NCI-H2227 (cell line): Measurements from ENCODE around the gene IRX4.
"Not testable (repeated sequence)": the region's sequence is repeated elsewhere in the genome, so short reads cannot be mapped to it uniquely, and the experiment has no call there.

Experiments used
- DNase-seq: peaks from one replicate; lab custom pipeline; 2025; ENCODE audit not compliant: unreplicated experiment; lab: John Stamatoyannopoulos, UW

IRX4 gene

DNA sequence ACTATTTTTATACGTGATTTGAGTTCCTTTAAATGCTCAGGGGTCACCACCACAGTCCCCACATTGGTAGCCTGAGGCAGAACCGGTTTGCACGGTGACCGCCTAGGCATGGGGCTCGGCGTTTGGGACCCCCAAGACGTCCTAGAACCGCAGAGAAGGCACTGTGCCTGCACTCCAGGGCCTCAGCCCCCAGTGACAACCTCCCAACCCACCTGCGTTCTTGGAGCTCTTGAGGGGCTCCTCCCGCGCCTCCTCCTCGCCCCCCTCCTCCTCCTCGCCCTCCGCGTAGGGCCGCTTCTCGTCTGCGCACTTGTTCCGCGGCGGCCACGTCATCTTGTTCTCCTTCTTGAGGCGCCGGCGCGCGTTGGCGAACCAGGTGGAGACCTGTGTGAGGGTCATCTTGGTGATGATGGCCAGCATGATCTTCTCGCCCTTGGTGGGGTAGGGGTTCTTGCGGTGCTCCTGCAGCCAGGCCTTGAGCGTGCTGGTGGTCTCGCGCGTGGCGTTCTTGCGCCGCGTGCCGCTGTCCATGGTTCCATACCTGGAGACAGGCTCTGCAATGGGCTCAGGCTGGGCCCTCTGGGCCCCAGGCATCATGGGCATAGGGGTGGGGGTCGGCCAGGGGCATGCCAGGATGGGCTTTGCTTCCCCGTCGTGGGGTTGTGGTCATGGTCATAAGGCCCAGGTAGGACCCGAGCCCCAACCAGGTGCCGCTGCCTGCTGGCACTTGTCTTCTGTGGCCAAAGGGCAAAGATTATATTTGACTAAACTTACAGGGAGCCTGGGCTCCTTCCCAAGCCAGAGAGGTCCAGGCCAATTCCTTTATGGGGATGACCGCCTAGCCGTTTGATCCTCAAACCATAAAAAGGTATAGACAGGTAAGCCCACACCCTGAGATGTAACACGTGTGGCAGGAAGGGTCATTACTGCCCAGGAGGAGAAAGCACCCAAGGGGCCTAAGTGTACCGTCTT lies 3.1 kb downstream of the IRX4 start:
- no peak for DNase-seq

DNA sequence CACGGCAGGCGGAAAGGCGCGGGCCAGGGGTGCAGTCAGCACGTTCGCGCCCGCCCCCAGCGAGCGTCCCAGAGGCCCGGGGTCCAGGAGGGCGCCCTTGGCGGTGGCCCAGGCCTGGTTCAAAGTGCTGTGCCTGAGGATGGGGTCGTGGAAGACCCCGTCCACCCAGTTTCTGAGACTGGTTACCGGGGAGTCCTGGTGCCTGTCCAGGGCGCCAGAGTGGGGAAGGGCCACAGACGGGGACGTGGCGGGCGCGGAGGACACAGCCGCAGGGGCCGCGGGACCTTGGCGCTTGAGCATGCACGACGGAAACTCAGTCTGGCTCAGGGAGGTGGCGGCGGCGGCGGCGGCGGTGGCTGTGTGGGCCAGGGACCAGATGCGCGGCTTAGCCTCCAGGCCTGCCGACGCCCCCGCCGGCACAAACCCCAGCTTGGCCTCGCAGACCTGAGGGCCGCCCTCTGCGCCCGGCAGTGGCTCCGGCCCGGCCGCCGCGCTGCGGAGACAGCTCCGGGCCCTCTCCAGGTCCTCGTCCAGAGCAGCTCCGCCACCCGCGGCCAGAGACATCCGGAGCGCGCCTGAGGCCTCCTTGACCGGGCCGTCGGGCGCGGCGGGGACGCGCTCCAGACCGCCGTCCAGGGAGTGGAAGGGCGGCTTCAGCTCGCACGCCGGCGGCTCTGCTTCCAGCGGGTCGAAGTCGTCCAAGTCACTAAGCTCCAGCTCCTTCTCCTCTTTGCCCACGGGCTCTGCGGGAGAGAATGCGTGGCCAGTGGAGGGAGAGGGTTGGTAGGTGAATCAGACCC lies 4.5 kb downstream of the IRX4 start:
- no peak for DNase-seq

DNA sequence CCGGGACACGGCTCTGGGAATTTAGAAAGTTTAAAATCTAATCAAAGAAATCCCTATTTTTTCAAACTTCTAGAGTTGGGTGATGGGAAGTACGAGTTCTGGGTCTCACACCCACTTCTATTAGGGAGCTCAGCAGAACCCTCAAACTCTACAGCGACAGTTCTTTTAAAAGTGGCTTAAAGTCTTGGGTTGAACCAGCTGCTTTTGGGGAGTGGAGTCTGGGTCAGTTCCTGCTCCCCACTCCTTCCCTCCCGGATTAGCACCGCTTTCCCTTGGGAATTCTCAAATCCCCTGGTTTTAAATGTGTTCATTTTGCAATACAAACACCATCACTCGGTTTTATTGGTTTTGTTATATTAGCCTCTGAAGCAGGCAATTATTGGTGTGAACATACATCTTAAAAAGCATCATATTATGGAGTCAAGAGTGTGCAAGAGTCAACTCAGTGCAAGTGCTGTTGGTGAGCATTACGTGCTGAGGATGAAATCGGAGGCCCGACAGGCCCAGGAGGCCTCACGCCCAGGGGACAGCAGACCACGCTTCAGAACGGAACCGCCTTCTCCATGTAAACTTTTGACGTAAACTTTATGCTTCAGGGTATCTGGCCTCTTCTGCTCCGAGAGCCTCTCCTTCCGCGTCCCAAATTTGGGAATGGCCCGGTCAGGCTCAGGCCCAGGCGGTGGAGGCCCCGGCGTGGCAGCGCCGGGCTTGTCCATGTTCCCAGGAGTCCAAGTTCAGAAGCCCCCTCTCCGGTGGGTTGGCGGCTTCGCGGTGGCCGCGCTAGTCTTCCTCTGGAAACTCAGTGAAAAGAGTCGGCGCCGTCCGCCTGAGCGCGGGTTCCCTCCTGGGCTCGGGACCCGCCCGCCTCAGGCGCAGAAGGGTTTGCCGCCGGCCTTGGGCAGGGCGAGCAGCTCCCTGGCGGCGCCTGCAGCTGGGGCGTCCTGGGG lies 5.3 kb downstream of the IRX4 start:
- DNase-seq = no peak

DNA sequence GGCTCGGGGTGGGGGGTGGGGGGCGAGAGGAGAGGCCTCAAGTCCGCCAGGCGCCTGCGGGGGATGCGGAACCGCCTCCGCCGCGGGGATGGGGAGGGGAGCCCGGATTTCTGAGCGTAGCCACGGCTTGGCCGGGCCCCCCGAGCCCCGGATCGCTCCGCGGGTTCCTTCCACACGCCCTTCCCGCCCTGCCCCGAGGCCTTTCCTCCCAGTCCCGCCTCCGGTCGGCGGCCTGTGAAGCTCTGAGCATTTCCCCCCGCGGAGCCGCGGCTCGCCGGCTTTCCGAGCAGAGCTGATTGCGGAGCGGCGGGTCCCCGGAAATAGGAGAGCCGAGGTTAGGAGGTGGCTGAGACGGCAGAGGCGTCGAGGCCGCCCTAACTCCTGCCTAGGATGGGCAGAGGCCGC lies 6.1 kb downstream of the IRX4 start:
- DNase-seq = no peak

DNA sequence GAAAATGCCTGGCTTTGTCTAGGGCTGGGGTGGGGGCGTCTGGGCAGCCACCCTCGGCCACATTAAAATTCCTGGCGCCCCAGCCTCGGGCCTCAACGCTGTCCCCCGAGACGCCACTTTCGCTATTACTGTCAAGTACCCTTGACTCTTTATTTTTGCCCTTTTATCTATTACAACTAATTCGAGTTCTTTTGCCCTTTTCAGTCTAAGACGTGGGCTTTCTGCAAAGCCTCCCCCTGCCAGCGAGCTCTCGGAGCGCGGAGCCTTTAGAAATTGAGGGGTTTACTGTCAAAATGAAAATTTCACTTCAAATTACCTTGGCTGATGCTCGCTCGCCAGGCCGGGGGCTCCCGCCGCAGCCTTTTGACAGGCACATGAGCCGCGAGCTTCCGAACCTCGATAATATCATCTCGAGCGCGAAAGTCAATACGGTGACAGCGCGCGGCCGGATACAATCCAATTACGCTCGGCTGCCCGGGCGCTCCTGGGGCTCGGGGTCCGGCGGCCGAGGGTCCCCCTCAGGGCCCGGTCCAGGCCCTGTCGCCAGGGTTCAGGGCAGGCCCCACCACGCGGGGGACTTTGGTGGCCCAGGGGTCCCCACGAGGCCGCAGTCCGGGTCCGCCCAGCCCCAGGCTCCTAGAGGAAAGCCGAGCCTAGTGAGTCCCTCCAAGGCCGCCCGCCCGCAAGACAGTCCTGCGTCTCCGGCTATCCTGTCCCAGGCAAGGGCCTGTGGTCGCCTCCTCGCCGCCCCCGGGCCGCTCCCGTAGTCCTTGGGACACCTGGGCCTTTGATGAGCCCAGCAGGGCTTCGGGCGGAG lies 6.7 kb downstream of the IRX4 start:
- DNase-seq = no peak

DNA sequence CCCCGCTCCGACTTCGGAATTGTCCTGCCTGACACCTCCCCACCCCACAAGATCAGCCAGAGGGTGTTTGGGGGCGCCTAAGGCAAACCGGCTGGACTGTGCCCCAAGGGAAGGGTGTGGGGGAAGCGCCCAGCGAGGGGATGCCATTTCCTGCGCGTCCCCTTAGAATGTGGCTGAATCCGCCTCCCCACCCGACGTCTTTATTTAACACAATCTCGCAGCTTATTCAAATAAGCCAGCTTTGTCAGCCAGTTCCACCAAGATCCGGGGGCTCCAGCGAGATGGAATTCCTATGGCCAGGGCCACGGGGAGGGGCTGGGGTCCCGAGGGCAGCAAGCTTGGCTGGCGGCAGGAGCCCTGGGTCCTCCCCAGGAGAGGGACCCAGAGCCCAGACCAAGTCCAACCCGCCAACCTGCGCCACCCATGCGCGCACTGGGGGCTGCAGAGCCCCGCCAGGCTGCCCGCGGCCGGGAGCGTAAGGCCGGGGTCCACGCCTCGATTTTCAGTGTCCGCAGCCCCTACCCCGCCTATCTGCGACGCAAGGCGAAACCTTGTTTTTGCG lies 7.4 kb downstream of the IRX4 start:
- no peak for DNase-seq

DNA sequence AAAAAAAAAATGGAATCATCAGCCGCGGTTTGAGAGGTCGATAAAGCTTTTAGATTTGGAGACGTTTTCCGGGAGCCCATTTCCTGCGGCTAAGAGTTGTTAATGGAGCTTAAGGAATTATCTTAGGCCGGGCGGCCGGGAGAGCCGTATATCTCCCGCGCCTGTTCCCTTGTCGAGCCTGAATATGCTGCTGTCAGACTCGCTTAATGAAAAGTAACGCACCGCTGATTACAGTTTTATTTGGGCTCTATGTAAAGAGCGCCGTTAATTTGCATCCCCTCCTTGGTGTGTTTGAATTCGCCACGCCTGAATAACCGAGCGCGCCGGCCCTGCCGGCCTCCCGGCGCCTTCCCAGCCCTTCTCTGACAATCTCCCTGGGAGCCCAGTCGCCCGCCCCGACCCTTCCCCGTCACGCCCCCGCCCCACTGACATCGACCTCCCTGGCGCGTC lies 7.9 kb downstream of the IRX4 start:
- DNase-seq = no peak

DNA sequence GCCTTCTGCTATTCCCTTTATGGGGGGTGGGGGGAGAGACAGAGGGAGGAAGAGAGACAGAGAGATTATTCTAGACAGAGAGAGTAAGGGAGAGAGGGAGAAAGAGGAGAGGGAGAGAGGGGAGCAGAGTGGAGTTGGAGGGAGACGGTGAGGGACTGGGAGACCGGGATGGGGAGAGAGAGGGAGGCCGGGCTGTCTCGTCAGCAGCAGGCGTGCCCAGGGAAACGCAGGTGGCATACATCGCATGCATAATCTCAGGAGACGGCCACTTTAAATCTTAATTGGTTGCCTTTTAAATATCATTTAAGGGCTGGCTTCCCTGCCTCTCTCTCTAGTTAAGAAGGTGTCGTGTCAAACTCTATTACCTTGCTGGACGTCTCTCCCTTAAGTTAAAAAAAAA lies 8.4 kb downstream of the IRX4 start:
- DNase-seq = no peak

DNA sequence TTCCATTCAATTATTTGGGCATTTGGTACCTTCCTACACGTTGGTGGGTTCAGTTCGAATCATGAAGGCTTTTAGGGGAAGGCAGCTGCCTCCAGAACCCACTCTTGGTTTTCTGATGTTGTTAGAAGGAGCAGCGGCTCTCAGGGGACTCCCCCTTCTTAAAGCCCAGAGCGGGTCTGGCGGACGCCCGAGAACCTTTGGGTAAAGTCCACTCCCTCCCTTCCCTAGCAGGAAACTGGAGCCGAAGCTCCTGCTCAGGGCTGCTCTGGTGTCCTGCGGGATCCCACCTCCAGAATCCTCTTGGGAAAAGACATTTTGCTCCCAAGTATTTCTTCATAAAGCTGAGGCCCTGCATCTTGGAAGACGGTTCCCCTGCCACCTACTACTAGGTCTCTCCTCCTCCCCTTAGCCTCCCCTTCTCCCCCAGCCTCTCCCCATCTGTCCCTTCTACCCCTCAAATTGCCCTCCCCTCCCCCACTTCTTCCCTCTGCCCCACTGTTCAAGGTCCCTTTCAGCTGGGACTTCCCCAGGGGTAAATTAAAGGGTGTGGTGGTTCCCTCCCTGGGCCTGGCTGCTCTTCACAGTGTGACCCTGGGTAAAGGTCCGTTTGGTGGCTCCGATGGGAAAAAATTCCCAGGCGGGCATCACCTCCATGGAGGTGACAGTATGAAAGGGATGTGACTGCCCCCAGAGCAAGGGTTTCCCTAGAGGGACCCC lies 9.3 kb downstream of the IRX4 start:
- DNase-seq = no peak

DNA sequence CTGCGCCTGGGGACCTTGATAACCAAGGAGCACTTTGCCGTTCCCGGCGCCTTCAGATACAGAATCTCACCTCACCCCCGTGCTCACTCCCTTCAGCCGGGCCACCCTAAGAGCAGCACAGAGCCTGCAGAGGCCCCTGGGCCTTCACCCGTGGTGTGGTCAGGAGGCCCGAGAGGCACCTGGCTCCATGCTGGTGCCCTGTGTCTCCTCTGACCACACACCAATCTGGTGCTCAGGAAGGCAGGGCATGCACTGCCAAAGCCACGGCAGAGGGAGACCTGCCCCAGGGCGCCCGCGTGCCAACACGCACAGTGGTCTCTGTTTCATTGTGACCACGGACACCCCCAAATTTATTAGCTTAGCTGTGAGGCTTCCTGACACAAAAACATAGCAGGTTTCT lies 11.3 kb downstream of the IRX4 start:
- DNase-seq = no peak

DNA sequence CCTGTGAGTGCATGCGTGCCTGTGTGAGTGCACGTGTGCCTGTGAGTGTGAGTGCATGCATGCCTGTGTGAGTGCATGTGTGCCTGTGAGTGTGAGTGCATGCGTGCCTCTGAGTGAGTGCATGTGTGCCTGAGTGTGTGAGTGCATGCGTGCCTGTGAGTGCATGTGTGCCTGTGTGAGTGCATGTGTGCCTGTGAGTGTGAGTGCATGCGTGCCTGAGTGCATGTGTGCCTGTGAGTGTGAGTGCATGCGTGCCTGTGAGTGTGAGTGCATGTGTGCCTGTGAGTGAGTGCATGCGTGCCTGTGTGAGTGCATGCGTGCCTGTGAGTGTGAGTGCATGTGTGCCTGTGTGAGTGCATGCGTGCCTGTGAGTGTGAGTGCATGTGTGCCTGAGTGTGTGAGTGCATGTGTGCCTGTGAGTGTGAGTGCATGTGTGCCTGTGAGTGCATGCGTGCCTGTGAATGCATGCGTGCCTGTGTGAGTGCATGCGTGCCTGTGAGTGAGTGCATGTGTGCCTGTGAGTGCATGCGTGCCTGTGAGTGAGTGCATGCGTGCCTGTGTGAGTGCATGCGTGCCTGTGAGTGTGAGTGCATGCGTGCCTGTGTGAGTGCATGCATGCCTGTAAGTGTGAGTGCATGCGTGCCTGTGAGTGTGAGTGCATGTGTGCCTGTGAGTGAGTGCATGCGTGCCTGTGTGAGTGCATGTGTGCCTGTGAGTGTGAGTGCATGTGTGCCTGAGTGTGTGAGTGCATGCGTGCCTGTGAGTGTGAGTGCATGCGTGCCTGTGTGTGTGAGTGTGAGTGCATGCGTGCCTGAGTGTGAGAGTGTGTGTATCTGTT lies 12.1 kb downstream of the IRX4 start:
- DNase-seq = not testable (repeated sequence)

DNA sequence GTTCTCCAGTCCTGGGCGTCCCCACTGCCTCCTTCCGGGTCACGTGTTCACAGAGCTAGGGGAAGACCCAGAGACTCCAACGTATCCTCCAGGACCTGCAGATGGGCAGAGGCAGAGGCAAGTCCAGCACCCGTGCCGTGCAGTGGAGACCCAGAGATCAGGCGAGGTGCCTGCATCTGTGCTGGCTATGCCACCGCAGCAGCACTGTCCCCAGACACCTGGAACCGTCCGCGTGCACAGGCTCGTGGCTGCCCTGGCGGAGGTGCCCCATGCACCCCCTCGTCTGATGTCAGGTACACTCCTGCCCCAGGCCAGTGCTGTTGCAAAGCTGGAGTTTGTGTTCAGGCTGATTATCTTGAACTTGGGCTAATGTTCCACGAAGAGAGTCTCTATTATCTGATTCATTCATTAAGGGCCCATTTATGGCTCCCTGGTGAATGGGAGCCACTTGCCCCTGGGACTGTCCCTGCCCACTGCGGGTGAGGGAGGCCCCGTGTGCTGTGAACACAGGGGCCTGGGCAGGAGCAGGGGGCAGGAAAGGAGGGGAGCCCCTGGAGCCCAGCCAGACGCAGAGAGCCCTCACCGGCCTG lies 13.7 kb downstream of the IRX4 start:
- no peak for DNase-seq

DNA sequence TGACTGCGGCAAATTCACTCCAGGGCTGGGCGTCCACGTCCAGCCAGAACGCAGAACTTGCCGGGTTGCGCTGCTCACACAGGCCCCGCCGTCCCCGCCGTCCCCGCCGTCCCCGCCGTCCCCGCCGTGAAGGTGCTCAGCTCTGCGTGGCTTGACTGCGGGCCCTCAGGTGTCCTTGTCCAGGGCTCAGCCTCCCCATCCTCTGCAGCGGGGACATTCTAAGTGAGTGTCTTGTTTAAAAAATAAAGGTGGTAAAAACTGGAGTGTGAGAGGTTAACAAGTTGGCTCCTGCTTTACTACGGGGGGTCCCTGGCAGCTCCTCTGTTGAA lies 14.9 kb downstream of the IRX4 start:
- DNase-seq = no peak

DNA sequence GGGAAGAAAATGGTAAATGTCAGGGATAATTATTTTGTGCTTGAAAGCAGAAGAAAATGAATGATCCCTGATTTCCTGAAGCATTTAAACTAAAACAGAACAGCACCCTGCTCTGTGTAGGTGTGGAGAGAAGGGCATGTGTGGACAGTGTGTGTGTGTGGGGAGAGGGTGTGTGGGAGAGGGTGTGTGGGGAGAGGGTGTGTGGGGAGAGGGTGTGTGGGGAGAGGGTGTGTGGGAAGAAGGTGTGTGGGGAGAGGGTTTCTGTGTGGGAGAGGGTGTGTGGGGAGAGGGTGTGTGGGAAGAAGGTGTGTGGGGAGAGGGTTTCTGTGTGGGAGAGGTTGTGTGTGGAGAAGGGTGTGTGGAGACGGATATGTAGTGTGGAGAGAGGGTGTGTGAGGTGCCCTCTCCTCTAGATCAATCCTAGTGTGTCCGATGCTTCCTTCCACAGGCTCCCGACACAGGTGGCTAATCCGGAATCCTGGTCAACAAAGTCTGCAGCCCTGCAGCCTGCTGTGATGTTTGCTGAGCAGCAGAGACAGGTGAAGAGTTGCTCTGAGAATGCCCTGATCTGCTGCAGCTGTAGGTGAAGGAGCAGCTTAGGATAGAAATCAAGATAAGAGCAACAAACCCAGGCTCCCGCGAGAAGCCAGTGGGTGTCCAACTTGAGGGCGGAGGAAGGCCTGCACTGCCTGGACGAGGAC lies 15.5 kb downstream of the IRX4 start:
- no peak for DNase-seq

DNA sequence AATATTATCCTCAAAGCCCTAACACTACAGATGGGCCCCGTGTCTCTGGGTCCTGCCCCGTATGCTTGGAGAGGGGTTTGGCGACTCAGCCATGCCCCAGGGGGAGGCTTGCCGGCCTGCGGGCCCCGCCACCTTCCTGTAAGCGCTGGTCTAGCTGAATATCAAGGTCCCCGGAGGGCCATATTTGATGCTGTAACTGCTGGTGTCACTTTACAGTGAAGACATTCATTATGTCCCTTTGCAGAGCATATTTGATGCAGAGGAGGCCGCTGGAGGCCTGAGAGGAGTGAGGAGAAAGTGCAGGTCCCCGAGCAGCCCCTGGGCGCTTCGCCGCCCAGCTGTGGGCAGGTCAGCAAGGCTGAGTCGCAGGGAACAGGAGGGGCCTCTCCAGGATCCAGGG lies 16.8 kb downstream of the IRX4 start:
- no peak for DNase-seq

DNA sequence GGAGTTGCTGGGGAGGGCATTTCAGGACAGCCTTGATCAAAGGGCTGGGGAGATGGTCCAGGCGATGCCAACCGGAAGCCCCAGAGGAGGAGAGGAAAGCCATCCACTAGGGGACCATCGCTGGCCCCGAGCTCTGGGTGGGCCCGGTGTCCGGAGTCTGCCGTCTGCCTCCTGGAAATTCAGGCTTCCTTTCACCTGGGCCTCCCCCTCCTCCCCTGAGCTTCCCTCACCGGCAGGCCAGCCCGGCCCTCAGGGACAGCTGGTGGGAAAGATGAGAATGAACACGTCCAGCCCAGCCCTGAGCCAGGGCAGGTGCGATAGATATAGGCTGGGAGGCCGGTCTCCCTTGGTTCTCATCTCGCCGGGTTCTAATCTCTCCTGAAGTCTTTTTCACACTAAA lies 17.2 kb downstream of the IRX4 start:
- DNase-seq = no peak

DNA sequence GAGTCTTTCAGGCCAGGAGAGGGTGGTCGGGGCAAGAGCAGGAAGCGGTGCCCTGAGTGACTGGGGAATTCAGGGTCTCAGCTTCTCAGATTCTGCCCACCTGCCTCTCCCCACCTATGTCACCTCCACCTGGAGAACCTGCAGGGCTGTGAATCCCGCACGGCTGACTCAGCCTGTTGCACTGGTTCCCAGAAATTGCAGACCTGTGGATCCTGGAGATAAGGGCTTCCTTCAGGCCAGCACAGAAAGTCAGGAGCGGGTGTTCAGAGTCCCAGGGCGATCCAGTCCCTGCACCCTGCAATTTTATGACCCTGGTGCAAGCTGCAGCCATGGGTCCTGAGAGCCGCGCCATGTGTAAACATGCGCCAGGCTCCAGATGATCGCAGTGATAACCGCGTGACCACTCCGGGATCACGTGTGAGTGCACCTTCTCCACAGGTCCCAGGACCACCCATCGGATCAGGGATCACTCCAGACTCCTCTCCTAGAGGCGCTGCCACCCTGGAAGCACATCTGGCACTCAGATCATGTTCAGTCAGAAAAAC lies 17.8 kb downstream of the IRX4 start:
- no peak for DNase-seq
